GM21526 (cell line): Measurements from ENCODE around the gene MYH11.
"Not testable (repeated sequence)": the region's sequence is repeated elsewhere in the genome, so short reads cannot be mapped to it uniquely, and the experiment has no call there.

Experiments used
- ATAC-seq: cut with Tn5 transposase; IDR thresholded peaks from one replicate; pipeline ENCODE4 v1.9.1; 2021; ENCODE audit warnings: moderate library complexity; ENCODE audit not compliant: unreplicated experiment, low FRiP score

The MYH11 gene

DNA sequence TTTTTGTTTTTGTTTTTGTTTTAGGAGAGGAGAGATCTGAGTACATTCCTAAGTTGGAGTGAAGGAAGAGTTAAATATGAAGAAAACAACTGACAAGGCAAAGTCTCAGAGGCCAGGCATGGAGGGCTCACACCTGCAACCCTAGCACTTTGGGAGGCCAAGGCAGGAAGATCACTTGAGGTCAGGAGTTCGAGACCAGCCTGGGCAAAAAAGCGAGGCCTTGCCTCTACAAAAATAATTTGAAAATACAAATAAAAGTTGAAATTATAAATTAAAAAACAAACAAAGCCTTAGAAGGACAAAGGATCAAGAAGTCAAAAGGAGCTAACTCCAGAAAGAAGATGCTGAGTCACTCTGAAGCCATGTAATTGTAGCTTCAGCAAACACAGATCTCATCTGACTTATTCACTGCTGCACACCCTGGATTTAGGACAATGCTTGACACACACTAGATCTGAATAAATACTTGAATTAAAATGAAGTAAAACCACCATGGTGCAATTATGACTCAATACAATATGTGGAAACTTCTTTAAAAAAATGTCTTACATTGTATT, 22.5 kb upstream of the MYH11 start:
- ATAC-seq: no peak

DNA sequence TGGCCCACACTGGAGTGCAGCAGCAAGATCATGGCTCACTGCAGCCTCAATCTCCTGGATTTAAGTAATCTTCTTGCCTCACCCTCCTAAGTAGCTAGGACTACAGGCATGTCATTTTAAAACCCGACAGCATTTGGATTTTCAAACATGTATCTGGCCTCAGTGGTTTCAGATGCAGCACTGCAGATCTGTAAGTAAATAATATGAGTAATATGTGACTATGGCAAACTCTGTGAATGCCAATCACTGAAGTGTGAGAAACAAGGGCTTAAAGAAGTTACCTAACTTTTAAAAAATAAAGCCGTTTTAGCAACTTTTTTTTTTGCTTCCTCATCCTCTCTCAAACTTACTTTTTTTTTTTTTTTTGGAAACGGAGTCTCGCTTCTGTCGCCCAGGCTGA, 19.7 kb upstream of the MYH11 start:
- no peak for ATAC-seq

- ATAC-seq: no peak
Observed at GRCh38 chr16:15874745-15875314, 18.0 kb upstream of the MYH11 start.

DNA sequence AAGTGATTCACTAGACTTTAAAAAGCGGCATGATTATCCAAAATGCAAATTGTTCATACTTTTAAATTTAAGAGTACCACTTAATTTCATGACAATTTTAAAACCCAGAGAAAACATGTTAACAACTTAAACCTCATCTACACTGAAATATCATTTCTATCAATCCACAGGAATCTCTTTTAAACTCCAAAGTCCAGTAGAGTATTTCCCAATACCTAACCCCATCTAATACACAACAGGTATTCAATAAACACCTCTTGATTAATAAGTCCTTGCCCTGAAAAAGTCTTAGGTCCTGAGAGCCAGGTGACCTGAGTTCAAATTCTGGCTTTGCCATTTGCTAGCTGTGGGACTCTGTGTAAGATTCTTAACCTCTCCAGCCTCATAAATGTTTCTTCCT, 16.9 kb upstream of the MYH11 start:
- no peak for ATAC-seq

DNA sequence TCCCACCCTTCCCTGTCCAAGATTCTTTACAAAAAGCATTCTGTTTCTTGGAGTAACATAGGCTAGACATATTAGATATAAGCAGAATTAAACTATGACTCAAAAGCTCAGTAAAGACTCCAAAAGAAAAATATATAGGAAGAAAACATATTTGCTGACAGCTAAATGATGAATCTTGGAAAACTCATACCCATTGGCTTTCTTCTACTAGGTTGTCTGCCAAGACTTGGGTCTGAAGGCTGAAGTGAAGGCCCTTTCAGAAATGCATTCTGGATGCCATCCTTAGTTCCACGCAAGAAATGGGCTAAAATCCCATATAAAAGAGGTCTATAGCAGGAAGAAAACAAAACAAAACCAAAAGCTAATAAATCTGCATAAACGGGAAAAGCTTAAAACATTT, 16.5 kb upstream of the MYH11 start:
- no peak for ATAC-seq

DNA sequence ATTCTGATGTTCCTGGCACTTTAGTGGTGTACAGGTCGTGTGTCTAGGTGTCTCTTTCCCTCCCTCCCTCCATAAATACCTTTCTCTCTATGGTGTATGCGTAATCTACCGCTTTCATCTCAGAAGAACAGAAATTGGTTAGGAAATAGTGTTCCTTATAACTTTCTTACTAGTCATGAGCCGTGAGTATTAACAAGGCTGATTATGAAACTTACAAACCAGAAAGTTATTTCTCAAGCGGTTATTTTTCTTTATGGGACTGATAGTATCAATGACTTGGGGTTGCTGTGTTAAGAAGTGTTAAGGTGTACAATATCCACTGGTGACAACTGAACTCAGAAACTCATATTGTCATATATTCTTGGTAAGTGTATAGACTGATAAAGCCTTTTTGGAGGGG, 13.2 kb upstream of the MYH11 start:
- no peak for ATAC-seq

DNA sequence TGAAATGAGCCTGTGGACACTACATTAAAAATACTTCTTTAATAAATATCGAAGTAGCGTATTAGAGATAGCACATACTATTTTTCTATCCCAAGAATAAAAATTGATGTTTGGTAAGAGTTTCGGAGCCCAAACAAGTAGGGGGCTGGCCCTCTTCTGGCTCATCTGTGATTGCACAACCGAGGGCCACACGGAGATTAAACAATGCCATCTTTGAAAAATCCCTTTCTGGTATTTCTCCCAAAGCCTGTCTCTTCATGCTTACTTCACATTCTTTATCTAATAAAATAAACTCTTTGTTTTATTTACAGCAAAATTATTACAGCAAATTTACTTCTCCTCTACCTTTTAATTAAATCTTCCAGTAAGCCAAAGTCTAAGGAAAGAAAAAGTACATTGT, 9.6 kb upstream of the MYH11 start:
- ATAC-seq: no peak

GRCh38 chr16:15865742-15866141, 8.9 kb upstream of the MYH11 start:
- ATAC-seq: no peak

DNA sequence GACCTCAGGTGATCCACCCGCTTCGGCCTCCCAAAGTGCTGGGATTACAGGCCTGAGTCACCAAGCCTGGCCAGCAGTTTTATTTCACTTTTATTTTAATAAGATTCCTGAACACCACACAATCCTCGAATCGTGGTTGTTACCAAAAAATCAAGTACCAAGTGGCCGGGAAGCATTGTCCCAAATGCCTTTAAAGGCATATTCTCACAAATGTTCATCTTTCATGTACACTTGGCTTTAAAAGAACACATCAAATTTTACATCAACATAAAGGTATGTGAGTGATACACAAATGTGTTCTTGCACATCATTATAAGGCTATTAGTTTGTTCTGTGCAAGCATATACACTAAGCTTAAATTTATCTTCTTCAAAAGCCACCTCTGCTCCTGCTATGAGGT, 8.1 kb upstream of the MYH11 start:
- ATAC-seq: no peak

GRCh38 chr16:15861996-15862395, 5.2 kb upstream of the MYH11 start:
- ATAC-seq: no peak

DNA sequence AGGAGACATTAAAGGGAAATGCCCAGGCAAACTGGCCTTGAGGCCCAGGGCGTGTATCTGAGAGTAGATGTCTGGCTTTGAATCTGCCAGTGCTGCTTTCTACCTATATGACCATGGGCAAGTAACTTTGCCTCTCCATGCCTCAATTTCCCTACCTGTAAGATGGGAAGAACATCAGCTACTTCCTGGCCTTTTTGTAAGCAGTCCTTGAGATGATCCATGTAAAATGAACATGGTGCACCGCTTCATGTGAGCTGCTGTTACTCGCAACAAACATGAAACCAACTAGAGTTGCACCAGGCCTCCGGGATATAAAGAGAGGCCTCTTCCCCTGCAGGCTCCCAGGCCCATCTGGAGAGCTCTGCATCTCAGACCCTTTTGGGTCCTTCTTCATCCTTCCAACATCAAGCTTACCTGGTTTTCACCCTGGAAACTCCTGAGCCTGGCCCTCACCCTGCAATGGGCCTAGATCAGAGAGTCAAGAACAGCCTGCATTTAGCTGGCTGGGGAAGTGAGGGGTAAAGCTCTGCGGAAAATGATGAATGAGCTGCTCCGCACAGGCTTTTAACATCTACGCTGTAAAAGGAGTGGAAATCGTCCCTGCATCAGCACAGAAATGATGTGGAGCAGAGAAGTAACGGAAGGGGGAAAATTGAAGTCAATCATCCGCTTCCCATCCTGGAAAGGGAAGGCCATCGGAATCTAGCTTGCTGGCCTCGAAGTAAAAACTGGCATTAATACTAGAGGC, 2.3 kb upstream of the MYH11 start:
- ATAC-seq: no peak

DNA sequence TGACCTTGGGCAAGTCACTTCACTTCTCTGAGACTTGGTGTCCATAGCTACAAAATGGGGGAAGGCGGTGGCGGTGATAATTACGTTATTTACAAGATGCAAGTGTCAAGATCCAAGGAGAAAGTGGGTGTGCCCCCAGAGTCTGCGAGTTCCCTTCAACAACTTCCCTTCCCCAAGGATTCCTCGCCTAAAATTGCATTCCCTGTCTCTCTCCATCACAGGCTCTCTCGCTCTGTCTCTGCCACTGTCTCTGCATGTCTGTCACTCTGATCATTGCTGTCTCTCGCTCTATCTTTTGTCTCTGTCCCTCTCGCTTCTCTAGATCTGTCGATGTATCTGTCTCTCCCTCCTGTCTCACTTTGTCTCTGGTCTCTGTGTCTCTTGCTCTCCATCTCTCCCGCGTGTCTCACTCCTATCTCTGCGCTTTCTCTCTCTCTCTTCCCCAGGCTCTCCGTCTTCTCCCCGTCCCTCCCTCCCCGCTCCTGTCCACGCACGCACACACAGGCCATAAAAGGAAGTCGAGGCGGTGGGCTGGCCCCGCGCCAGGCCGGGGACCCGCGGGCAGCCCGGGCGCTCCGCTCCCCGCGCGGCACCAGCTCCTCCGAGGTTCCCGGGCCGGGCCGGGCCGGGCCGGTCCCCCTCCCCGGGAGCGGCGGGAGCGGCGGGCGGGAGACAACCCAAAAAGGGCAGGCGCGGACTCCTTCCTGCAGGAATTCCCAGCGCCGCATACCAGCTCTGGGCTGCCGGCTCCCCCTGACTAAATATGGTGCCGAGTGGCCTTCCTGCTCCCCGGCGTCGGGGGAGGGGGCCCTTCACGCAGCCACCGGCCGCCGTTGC, 1.1 kb upstream of the MYH11 start:
- ATAC-seq: no peak

DNA sequence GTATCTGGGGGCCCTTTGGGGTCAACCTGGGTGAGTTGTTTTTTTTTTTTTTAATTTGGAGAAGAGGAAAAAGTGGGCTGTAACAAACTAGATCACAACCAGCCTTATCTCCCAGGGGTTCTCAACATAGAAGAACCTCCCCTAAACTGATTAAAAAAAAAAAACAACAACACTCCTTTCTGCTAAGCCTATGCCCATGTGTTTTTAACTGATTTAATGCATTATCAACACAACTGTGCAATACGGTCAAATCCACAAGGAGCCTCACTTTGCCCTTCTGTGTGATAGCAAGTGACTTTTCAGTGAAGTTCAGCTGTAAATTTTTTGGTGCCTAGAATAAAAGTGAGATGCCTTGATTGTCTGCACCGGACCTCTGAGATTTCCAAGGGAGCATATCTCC, 646 bp downstream of the MYH11 start:
- ATAC-seq: no peak

DNA sequence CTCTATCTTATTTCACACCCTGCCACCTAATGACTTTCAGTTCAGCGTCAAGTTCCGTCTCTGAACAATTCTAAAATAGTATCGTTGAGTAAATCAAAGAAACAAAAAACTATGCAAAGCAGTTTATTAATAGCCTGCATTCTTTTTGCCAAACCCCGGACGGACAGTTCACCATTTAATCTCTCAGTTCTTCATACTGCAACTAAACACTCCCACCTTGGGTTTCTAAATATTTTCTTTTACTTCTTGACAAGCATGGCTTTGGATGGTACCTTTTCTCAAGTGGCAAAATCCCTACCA, 1.2 kb downstream of the MYH11 start:
- peak; percentile 68 for ATAC-seq

GRCh38 chr16:15854906-15855703, 1.7 kb downstream of the MYH11 start:
- peak; percentile 9 for ATAC-seq

GRCh38 chr16:15854061-15854460, 2.8 kb downstream of the MYH11 start:
- no peak for ATAC-seq

- ATAC-seq: no peak
Observed at GRCh38 chr16:15853021-15853420, 3.8 kb downstream of the MYH11 start.

GRCh38 chr16:15850555-15850954, 6.3 kb downstream of the MYH11 start:
- not testable (repeated sequence) for ATAC-seq

- ATAC-seq: no peak
Observed at GRCh38 chr16:15849209-15849981, 7.4 kb downstream of the MYH11 start.

GRCh38 chr16:15847611-15848175, 9.1 kb downstream of the MYH11 start:
- no peak for ATAC-seq
